Ovary (tissue), 9 donors: ENCODE data around the gene NR1D1. TPM values are rescaled to one million over a fixed set of nuclear protein-coding genes. Genes with fewer than 3 reads are reported as not detected.

ENCODE experiments used
- DNase-seq, 5 donors: peaks; one replicate each; pipeline ENCODE4 v3.0.0-alpha.2; 2019 to 2020
- H3K27ac ChIP-seq, 2 donors: fragments of 200-600 bp; one replicate each; pipeline versions ENCODE4 v1.5.1 to v1.8.0; 2019 to 2022
- H3K27me3 ChIP-seq: fragments of 200-600 bp; one replicate; pipeline ENCODE4 v1.8.0; 2022
- H3K36me3 ChIP-seq: fragments of 200-600 bp; sonication (generic); one replicate; pipeline ENCODE4 v1.5.1; 2019
- H3K4me1 ChIP-seq: one replicate; pipeline ENCODE4 v1.8.1; 2013; ENCODE audit warnings: mild to moderate bottlenecking, moderate library complexity; ENCODE audit not compliant: insufficient read depth
- H3K4me3 ChIP-seq: fragments of 200-600 bp; sonication (generic); one replicate; pipeline ENCODE4 v1.5.1; 2017
- H3K9me3 ChIP-seq, 2 donors: fragments of 200-600 bp in 1 of 2; sonication (generic) in 1 of 2; one replicate each; pipeline versions ENCODE4 v1.5.1 to v1.8.1; 2013 to 2019; ENCODE audit warnings: mild to moderate bottlenecking in 1 of 2, moderate library complexity in 1 of 2
- EP300 ChIP-seq: sonication (generic); formaldehyde crosslinking; IDR thresholded peaks from one replicate; pipeline ENCODE4 v1.6.1; 2017; ENCODE audit warnings: antibody characterized with exemption
- POLR2A ChIP-seq: fragments of 450-650 bp; IDR thresholded peaks from one replicate; pipeline ENCODE4 v1.6.1; 2017; ENCODE audit warnings: antibody characterized with exemption, mild to moderate bottlenecking, moderate library complexity
- WGBS, 3 donors: extraction: QIAGEN DNeasy Blood & Tissue Kit in 1 of 3; methylation state at CpG; one replicate each; pipeline versions ENCODE4 v1.1.5 to v1.1.7; 2013 to 2017; 5-methylcytosine and 5-hydroxymethylcytosine counted together
- intact Hi-C, 4 donors: fragments of 100-400 bp; cut with DNase I; formaldehyde crosslinking; loops; one replicate each; pipeline versions ENCODE4 v1.11.0 to v1.15.1; 2022 to 2023
- polyA plus RNA-seq, 2 donors: library from polyadenylated mRNA; stranded (reverse); fragments of 200-250 nt in 1 of 2; fragments of 350-450 nt in 1 of 2; fragmentation: Illumina TruSeq in 1 of 2; extraction: RNeasy Lipid Tissue Mini Kit (QIAGEN cat#74804) in 1 of 2; gene quantifications; one replicate each; pipeline ENCODE4 v1.2.3, GENCODE V29; 2013 to 2014
- total RNA-seq, 7 donors: library from RNA; depleted of rRNA in 2 of 7; stranded (reverse); fragments of >200 nt in 2 of 7; fragmentation: NEBNext Ultra II Directional in 3 of 7; extraction: Animal tissue kit (Norgen Biotek cat#: 25700) in 3 of 7; gene quantifications; one replicate each; pipeline versions ENCODE4 v1.1.0 to v1.2.4, GENCODE V29; 2016 to 2023
- TF ChIP-seq, protein P1 (sequence below), 3 donors: fragments of 450-650 bp in 2 of 3; fragments of 200-600 bp in 1 of 3; IDR thresholded peaks; one replicate each; pipeline versions ENCODE4 v1.5.1 to v1.8.0; 2016 to 2022; ENCODE audit warnings: antibody characterized with exemption in 3 of 3, mild to moderate bottlenecking in 1 of 3
- donor health status: DM: no; HTN: no; CAD: no; lungs with moderate emphysema.
- donor health status: DM: no; HTN: no; CAD: no.
- donor health status: Bipolar disorder and iron deficiency.
- donor health status: DM: yes; HTN: yes; CAD: no.
- donor health status: DM: no; HTN: no; CAD: no.
- donor health status: DM: yes; HTN: yes; CAD: no.

Gene NR1D1
- total and polyA plus RNA-seq, 9 donors: 10.7 to 73.8 (median 23.7) TPM

- TF ChIP-seq POLR2A (no peak), EP300 (no peak)
- TF ChIP-seq, protein P1, sequence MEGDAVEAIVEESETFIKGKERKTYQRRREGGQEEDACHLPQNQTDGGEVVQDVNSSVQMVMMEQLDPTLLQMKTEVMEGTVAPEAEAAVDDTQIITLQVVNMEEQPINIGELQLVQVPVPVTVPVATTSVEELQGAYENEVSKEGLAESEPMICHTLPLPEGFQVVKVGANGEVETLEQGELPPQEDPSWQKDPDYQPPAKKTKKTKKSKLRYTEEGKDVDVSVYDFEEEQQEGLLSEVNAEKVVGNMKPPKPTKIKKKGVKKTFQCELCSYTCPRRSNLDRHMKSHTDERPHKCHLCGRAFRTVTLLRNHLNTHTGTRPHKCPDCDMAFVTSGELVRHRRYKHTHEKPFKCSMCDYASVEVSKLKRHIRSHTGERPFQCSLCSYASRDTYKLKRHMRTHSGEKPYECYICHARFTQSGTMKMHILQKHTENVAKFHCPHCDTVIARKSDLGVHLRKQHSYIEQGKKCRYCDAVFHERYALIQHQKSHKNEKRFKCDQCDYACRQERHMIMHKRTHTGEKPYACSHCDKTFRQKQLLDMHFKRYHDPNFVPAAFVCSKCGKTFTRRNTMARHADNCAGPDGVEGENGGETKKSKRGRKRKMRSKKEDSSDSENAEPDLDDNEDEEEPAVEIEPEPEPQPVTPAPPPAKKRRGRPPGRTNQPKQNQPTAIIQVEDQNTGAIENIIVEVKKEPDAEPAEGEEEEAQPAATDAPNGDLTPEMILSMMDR (IDR thresholded peaks at IDR 0.05): no peak
- Histone ChIP-seq H3K9me3 (no peaks in the 10 kb centered on the region), H3K36me3 (no peaks in the 10 kb centered on the region), H3K4me1 (peaks cover 32% of the 10 kb centered on the region), H3K27ac (peak overlapping the region; percentile 33 to 85), H3K4me3 (no peak overlapping the region), H3K27me3 (no peaks in the 10 kb centered on the region)
- WGBS, 3 donors: 65 to 68% (median 66%) methylated on average over 17 of the region's 17 CpGs
- DNase-seq: peak in 1 of 5 donors; percentile 45
- intact Hi-C loops: loop anchor here in 1 of 4 donors (5.0 kb wide), 1 partner anchor 33 kb away; the partner anchor contains the start of gene THRA
These were observed 4.9 kb downstream of the NR1D1 start for GRCh38 chr17:40095351-40095943.

- TF ChIP-seq, protein P1 (IDR thresholded peaks at IDR 0.05): no peak
- TF ChIP-seq POLR2A (no peak), EP300 (no peak)
- DNase-seq: peak in 1 of 5 donors; percentile 39
- intact Hi-C loops: loop anchor here in 1 of 4 donors (5.0 kb wide), 1 partner anchor 33 kb away; the partner anchor contains the start of gene THRA
- WGBS, 3 donors: 78 to 80% (median 80%) methylated on average over 14 of the region's 14 CpGs
- Histone ChIP-seq H3K4me1 (peaks cover 32% of the 10 kb centered on the region), H3K9me3 (no peaks in the 10 kb centered on the region), H3K4me3 (no peak overlapping the region), H3K27me3 (no peaks in the 10 kb centered on the region), H3K36me3 (no peaks in the 10 kb centered on the region), H3K27ac (peak overlapping the region; percentile 33 to 85)
These were observed 5.5 kb downstream of the NR1D1 start for GRCh38 chr17:40094874-40095273.

- peak in 2 of 5 donors; percentile 37 for DNase-seq
- no peak overlapping the region for H3K4me3 ChIP-seq
- H3K27ac ChIP-seq: peak overlapping the region; percentile 74 to 88
- WGBS, 3 donors: 62 to 68% (median 65%) methylated on average over 16 of the region's 16 CpGs
- H3K9me3 ChIP-seq: no peaks in the 10 kb centered on the region
- H3K4me1 ChIP-seq: peaks cover 32% of the 10 kb centered on the region
- TF ChIP-seq POLR2A (no peak), EP300 (no peak)
- TF ChIP-seq, protein P1 (IDR thresholded peaks at IDR 0.05): no peak
- intact Hi-C loops: no loop called here
- H3K36me3 ChIP-seq: no peaks in the 10 kb centered on the region
- H3K27me3 ChIP-seq: no peaks in the 10 kb centered on the region
These were observed 6.7 kb downstream of the NR1D1 start for GRCh38 chr17:40093580-40094201.

DNA sequence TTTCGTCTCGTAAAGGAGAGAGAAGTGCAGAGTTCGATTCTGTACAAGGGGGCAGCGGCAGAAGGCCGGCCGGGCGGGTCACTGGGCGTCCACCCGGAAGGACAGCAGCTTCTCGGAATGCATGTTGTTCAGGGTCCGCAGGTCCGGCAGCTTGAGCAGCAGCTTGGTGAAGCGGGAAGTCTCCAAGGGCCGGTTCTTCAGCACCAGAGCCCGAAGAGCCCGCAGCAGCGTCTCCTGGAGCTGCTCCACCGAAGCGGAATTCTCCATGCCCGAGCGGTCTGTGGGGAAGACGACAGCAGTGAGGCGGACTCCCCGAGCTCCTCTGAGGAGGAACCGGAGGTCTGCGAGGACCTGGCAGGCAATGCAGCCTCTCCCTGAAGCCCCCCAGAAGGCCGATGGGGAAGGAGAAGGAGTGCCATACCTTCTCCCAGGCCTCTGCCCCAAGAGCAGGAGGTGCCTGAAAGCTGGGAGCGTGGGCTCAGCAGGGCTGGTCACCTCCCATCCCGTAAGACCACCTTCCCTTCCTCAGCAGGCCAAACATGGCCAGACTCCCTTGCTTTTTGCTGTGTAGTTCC is 7.3 kb downstream of the NR1D1 start:
- 28 to 51% (median 29%) methylated on average over 29 of the region's 29 CpGs for WGBS, 3 donors
- TF ChIP-seq, protein P1 (IDR thresholded peaks at IDR 0.05): no peak
- no peak for TF ChIP-seq EP300
- TF ChIP-seq POLR2A: no peak
- no peaks in the 10 kb centered on the region for H3K9me3 ChIP-seq
- H3K36me3 ChIP-seq: no peaks in the 10 kb centered on the region
- no peak overlapping the region for H3K4me3 ChIP-seq
- H3K27ac ChIP-seq: peak overlapping the region; percentile 74 to 88
- peaks cover 30% of the 10 kb centered on the region for H3K4me1 ChIP-seq
- H3K27me3 ChIP-seq: no peaks in the 10 kb centered on the region
- DNase-seq: peak in 3 of 5 donors; percentile 37 to 61 (median 57)
- intact Hi-C loops: no loop called here
